Measurements from ENCODE around the gene PDHA2. TPM values are rescaled to one million over a fixed set of nuclear protein-coding genes. Genes with fewer than 3 reads are reported as not detected.

Gene PDHA2
- total RNA-seq, 4 donors from 2014 or later, result not detected

DNA sequence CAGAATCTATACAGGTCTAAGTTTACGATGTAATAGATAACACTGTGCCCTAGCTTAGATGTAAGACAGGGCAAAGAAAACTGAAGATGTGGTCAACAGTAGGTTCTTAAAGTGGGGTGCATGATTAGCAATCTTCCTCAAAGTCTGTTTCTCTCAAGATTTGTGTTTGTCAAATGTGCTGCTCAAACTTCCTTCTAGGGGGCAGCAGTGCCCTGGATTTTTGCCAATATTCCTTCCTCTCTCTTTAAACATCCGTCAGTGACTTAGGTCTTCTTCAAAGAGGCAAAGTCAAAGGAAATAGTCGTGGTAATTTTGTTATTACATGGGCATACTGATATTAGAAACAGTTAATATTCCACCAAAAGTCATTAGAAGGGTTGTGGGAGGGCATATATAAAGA, 4.2 kb upstream of the PDHA2 start:
- 53% methylated on average over 3 of the region's 3 CpGs for WGBS
- H3K9me3 ChIP-seq, result no peaks in the 10 kb centered on the region
- no peaks in the 10 kb centered on the region for H3K36me3 ChIP-seq
- H3K27me3 ChIP-seq, result no peaks in the 10 kb centered on the region
- intact Hi-C loops (cut with DNase I), result no loop called here
- H3K27ac ChIP-seq (replicated peaks in 1 of 4), result no peak overlapping the region
- no peaks in the 10 kb centered on the region for H3K4me1 ChIP-seq
- H3K4me3 ChIP-seq, result no peak overlapping the region
- TF ChIP-seq EP300 (IDR thresholded peaks at IDR 0.05) (no peak), POLR2A (IDR thresholded peaks at IDR 0.05; ENCODE audit: low read depth) (no peak), POLR2AphosphoS5 (IDR thresholded peaks at IDR 0.05) (no peak)
- TF ChIP-seq, protein P1, sequence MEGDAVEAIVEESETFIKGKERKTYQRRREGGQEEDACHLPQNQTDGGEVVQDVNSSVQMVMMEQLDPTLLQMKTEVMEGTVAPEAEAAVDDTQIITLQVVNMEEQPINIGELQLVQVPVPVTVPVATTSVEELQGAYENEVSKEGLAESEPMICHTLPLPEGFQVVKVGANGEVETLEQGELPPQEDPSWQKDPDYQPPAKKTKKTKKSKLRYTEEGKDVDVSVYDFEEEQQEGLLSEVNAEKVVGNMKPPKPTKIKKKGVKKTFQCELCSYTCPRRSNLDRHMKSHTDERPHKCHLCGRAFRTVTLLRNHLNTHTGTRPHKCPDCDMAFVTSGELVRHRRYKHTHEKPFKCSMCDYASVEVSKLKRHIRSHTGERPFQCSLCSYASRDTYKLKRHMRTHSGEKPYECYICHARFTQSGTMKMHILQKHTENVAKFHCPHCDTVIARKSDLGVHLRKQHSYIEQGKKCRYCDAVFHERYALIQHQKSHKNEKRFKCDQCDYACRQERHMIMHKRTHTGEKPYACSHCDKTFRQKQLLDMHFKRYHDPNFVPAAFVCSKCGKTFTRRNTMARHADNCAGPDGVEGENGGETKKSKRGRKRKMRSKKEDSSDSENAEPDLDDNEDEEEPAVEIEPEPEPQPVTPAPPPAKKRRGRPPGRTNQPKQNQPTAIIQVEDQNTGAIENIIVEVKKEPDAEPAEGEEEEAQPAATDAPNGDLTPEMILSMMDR (IDR thresholded peaks at IDR 0.05), result no peak
- DNase-seq (ENCODE audit: extremely low spot score), result no peak

DNA sequence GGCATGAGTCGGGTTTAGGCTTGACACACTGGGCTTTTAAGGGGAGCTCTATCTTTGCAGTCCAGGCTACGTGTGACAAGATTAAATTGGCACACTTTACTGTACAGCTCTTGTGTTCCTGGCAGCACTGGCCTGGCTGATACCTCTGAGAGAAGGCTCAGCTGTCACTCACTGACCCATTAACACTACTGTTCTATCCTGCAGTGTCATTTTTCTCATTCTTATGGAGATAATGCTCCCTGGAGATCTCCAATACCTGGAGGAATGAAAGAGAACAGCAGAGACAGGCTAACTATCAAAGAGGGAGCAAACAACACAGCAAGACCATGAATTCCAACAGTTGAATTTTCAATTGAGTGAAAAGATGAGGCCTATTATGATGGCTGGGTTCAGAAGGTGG, 1.7 kb upstream of the PDHA2 start:
- no peaks in the 10 kb centered on the region for H3K9me3 ChIP-seq
- H3K4me3 ChIP-seq, result no peak overlapping the region
- intact Hi-C loops (cut with DNase I), result no loop called here
- H3K27ac ChIP-seq (replicated peaks in 1 of 4), result no peak overlapping the region
- no peaks in the 10 kb centered on the region for H3K36me3 ChIP-seq
- 59% methylated on average over 2 of the region's 2 CpGs for WGBS
- no peak for DNase-seq (ENCODE audit: extremely low spot score)
- TF ChIP-seq POLR2AphosphoS5 (IDR thresholded peaks at IDR 0.05), result no peak
- no peak for TF ChIP-seq POLR2A (IDR thresholded peaks at IDR 0.05; ENCODE audit: low read depth)
- no peak for TF ChIP-seq EP300 (IDR thresholded peaks at IDR 0.05)
- TF ChIP-seq, protein P1 (IDR thresholded peaks at IDR 0.05), result no peak
- H3K4me1 ChIP-seq, result no peaks in the 10 kb centered on the region
- H3K27me3 ChIP-seq, result no peaks in the 10 kb centered on the region

GRCh38 chr4:95847908-95848460, 8.1 kb downstream of the PDHA2 start:
- no peaks in the 10 kb centered on the region for H3K27me3 ChIP-seq

DNA sequence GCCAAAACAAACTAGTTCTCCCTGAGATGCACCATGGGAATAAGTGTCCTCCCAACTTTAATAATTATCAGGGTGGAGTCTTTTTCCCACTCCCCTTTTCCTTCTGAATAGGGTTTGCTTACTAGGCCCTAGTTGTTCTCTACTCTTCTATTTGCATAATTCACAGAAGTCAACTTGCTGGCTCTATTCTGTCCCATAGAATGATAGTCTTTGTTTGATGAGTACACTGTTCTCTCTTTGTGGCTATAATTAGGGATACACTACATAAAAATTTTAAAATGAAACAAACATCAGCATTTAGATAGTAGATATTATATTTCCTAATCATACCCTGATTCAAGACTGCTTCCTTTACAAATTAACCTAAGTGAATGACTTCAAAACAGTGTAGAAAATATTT, 10.3 kb downstream of the PDHA2 start:
- Histone ChIP-seq H3K27ac (replicated peaks in 1 of 4) (no peak overlapping the region), H3K27me3 (no peaks in the 10 kb centered on the region), H3K4me3 (no peak overlapping the region), H3K4me1 (no peaks in the 10 kb centered on the region), H3K36me3 (no peaks in the 10 kb centered on the region), H3K9me3 (no peaks in the 10 kb centered on the region)
- no peak for DNase-seq (ENCODE audit: extremely low spot score)
- intact Hi-C loops (cut with DNase I), result no loop called here
- TF ChIP-seq POLR2A (IDR thresholded peaks at IDR 0.05; ENCODE audit: low read depth), result no peak
- TF ChIP-seq POLR2AphosphoS5 (IDR thresholded peaks at IDR 0.05), result no peak
- TF ChIP-seq, protein P1 (IDR thresholded peaks at IDR 0.05), result no peak
- TF ChIP-seq EP300 (IDR thresholded peaks at IDR 0.05), result no peak

More at GRCh38 chr4:95847908-95848460, 8.1 kb downstream of the PDHA2 start:
- WGBS, result 42% methylated on average over 3 of the region's 3 CpGs
- Histone ChIP-seq H3K36me3 (no peaks in the 10 kb centered on the region), H3K27ac (replicated peaks in 1 of 4) (no peak overlapping the region), H3K4me1 (no peaks in the 10 kb centered on the region), H3K4me3 (no peak overlapping the region), H3K9me3 (no peaks in the 10 kb centered on the region)
- intact Hi-C loops (cut with DNase I), result no loop called here
- no peak for DNase-seq (ENCODE audit: extremely low spot score)
- TF ChIP-seq EP300 (IDR thresholded peaks at IDR 0.05) (no peak), POLR2AphosphoS5 (IDR thresholded peaks at IDR 0.05) (no peak), POLR2A (IDR thresholded peaks at IDR 0.05; ENCODE audit: low read depth) (no peak)
- TF ChIP-seq, protein P1 (IDR thresholded peaks at IDR 0.05), result no peak

GRCh38 chr4:95857761-95858160, 17.9 kb downstream of the PDHA2 start:
- no peak overlapping the region for H3K27ac ChIP-seq (replicated peaks in 1 of 4)
- no peaks in the 10 kb centered on the region for H3K4me1 ChIP-seq
- no peak for DNase-seq (ENCODE audit: extremely low spot score)
- WGBS, result 78% methylated on average over 1 of the region's 1 CpG
- TF ChIP-seq POLR2A (IDR thresholded peaks at IDR 0.05; ENCODE audit: low read depth), result no peak
- TF ChIP-seq, protein P1 (IDR thresholded peaks at IDR 0.05), result no peak
- no peak for TF ChIP-seq EP300 (IDR thresholded peaks at IDR 0.05)
- no peak for TF ChIP-seq POLR2AphosphoS5 (IDR thresholded peaks at IDR 0.05)
- intact Hi-C loops (cut with DNase I), result no loop called here
- no peak overlapping the region for H3K4me3 ChIP-seq
- no peaks in the 10 kb centered on the region for H3K9me3 ChIP-seq
- no peaks in the 10 kb centered on the region for H3K27me3 ChIP-seq
- H3K36me3 ChIP-seq, result no peaks in the 10 kb centered on the region
